Nephron progenitor cell (in vitro differentiated cells): ENCODE measurements around the gene SLC28A1.

Experiments used
- DNase-seq: peaks from one replicate; pipeline ENCODE4 v3.0.0; 2021
- H3K27ac Mint-ChIP-seq: 2 replicates; pipeline ENCODE4 v1.8.0; 2021; ENCODE audit warnings: mild to moderate bottlenecking, moderate library complexity, mixed read lengths
- H3K27me3 Mint-ChIP-seq: 2 replicates; pipeline ENCODE4 v1.8.0; 2021; ENCODE audit warnings: mild to moderate bottlenecking, low read depth, mixed read lengths; ENCODE audit not compliant: poor library complexity
- H3K36me3 Mint-ChIP-seq: 2 replicates; pipeline ENCODE4 v1.8.0; 2021; ENCODE audit warnings: low read depth, mixed read lengths
- H3K4me1 Mint-ChIP-seq: 2 replicates; pipeline ENCODE4 v1.8.0; 2021; ENCODE audit warnings: mixed read lengths
- H3K4me3 Mint-ChIP-seq: 2 replicates; pipeline ENCODE4 v1.8.0; 2021; ENCODE audit warnings: mild to moderate bottlenecking, moderate library complexity, mixed read lengths
- H3K9me3 Mint-ChIP-seq: 2 replicates; pipeline ENCODE4 v1.8.0; 2021; ENCODE audit warnings: mild to moderate bottlenecking, moderate library complexity, mixed read lengths
- CTCF ChIP-seq: fragments of 200-600 bp; sonication (generic); IDR thresholded peaks from 2 replicates; pipeline ENCODE4 v1.5.0; 2021; ENCODE audit warnings: antibody characterized with exemption

The SLC28A1 gene

GRCh38 chr15:84937144-84937543, 52.7 kb downstream of the SLC28A1 start:
- Mint-ChIP-seq H3K9me3 (no peaks in the 10 kb centered on the region), H3K36me3 (no peaks in the 10 kb centered on the region), H3K4me3 (no peak overlapping the region), H3K27me3 (peaks cover 28% of the 10 kb centered on the region), H3K4me1 (peaks cover 7% of the 10 kb centered on the region), H3K27ac (peak overlapping the region; percentile 6)
- no peak for DNase-seq
- no peak for TF ChIP-seq CTCF

GRCh38 chr15:84938726-84939125, 54.3 kb downstream of the SLC28A1 start:
- Mint-ChIP-seq H3K9me3 (no peaks in the 10 kb centered on the region), H3K27ac (no peak overlapping the region), H3K4me3 (no peak overlapping the region), H3K4me1 (peaks cover 7% of the 10 kb centered on the region), H3K27me3 (peaks cover 19% of the 10 kb centered on the region), H3K36me3 (no peaks in the 10 kb centered on the region)
- no peak for DNase-seq
- TF ChIP-seq CTCF = no peak

GRCh38 chr15:84940399-84940798, 55.9 kb downstream of the SLC28A1 start:
- Mint-ChIP-seq H3K4me1 (peaks cover 8% of the 10 kb centered on the region), H3K36me3 (no peaks in the 10 kb centered on the region), H3K9me3 (no peaks in the 10 kb centered on the region), H3K27ac (no peak overlapping the region), H3K27me3 (peaks cover 25% of the 10 kb centered on the region), H3K4me3 (no peak overlapping the region)
- no peak for TF ChIP-seq CTCF
- no peak for DNase-seq

- Mint-ChIP-seq H3K4me3 (no peak overlapping the region), H3K27me3 (peaks cover 32% of the 10 kb centered on the region), H3K27ac (no peak overlapping the region), H3K9me3 (no peaks in the 10 kb centered on the region), H3K36me3 (no peaks in the 10 kb centered on the region), H3K4me1 (peaks cover 5% of the 10 kb centered on the region)
- no peak for DNase-seq
- no peak for TF ChIP-seq CTCF
These were observed 58.0 kb downstream of the SLC28A1 start for GRCh38 chr15:84942456-84942855.

GRCh38 chr15:84944311-84944710, 59.8 kb downstream of the SLC28A1 start:
- H3K4me1 Mint-ChIP-seq = peaks cover 5% of the 10 kb centered on the region
- TF ChIP-seq CTCF = no peak
- H3K27me3 Mint-ChIP-seq = peaks cover 34% of the 10 kb centered on the region
- H3K4me3 Mint-ChIP-seq = no peak overlapping the region
- no peaks in the 10 kb centered on the region for H3K9me3 Mint-ChIP-seq
- H3K36me3 Mint-ChIP-seq = no peaks in the 10 kb centered on the region
- no peak overlapping the region for H3K27ac Mint-ChIP-seq
- no peak for DNase-seq

GRCh38 chr15:84944861-84945260, 60.4 kb downstream of the SLC28A1 start:
- no peak for DNase-seq
- Mint-ChIP-seq H3K27ac (no peak overlapping the region), H3K27me3 (peaks cover 37% of the 10 kb centered on the region), H3K4me1 (peaks cover 8% of the 10 kb centered on the region), H3K36me3 (no peaks in the 10 kb centered on the region), H3K9me3 (no peaks in the 10 kb centered on the region), H3K4me3 (no peak overlapping the region)
- no peak for TF ChIP-seq CTCF
